GM19463 (cell line): ENCODE results near the gene EFNA1.
"Not testable (repeated sequence)": the region's sequence is repeated elsewhere in the genome, so short reads cannot be mapped to it uniquely, and the experiment has no call there.

ENCODE experiments used
- ATAC-seq: cut with Tn5 transposase; IDR thresholded peaks from one replicate; pipeline ENCODE4 v1.9.1; 2021; ENCODE audit warnings: mild to moderate bottlenecking, moderate library complexity; ENCODE audit not compliant: unreplicated experiment

The EFNA1 gene

DNA sequence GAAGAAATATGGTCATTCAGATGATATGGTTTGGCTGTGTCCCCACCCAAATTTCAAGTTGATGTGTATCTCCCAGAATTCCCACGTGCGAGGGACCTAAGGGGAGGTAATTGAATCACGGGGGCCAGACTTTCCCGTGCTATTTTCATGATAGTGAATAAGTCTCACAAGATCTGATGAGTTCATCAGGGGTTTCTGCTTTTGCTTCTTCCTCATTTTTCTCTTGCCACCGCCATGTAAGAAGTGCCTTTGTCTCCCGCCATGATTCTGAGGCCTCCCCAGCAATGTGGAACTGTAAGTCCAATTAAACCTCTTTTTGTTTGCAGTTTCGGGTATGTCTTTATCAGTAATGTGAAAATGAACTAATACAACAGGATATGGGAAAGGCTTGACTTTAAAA lies 14.1 kb downstream of the EFNA1 start:
- ATAC-seq, result no peak

DNA sequence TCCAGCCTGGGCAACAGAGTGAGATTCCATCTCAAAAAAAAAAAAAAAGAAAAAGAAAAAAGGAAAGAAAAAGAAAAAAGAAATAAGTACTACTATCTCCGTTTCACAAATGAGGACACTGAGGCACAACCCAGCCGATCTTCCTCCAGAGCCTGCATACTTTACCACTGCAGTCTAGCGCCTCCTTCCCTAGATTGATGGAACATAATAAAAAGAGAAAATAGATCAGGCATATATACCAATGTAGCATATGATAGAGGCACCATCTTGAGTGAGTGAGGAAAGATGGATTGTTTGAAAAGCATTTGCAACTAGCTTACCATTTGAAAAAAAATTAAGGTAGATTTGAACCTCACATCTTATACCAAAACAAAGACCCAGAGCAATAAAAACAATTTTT lies 17.8 kb downstream of the EFNA1 start:
- ATAC-seq, result no peak

DNA sequence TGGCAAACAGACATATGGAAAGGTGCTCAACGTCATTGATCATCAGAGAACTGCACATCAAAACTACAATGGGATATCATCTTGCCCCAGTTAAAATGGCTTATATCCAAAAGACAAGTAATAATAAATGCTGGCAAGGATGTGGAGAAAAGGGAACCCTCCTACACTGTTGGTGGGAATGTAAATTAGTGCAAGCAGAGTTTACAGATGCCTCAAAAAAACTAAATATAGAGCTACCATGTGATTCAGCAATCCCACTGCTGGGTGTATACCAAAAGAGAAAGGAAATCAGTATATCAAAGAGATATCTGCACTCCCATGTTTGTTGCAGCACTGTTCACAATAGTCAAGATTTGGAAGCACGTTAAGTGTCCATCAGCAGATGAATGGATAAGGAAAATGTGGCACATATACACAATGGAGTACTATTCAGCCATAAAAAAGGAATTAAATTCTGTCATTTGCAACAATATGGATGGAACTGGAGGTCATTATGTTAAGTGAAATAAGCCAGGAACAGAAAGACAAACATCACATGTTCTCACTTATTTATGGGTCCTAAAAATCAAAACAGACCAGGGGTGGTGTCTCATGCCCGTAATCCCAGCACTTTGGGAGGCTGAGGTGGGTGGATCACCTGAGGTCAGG lies 28.4 kb downstream of the EFNA1 start:
- ATAC-seq, result not testable (repeated sequence)

DNA sequence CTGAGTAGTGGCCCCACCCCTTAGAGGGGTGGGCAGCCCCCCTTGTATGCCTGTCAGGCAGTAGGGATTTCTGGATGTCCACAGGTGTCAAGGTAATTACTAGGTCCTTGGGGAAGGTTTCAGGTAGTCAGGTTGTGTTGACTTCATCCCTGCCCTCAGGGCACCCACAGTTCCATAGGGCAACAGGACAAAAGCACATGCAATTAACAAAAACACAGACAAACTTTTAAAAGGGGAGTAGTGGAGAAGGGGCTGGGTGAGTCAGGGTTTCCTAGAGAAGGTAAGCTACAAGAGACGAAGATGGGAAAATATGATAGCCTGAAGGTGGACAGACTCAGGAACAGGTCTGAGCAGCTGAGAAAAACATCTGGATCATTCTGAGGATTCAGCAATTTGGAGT lies 31.3 kb downstream of the EFNA1 start:
- no peak for ATAC-seq

DNA sequence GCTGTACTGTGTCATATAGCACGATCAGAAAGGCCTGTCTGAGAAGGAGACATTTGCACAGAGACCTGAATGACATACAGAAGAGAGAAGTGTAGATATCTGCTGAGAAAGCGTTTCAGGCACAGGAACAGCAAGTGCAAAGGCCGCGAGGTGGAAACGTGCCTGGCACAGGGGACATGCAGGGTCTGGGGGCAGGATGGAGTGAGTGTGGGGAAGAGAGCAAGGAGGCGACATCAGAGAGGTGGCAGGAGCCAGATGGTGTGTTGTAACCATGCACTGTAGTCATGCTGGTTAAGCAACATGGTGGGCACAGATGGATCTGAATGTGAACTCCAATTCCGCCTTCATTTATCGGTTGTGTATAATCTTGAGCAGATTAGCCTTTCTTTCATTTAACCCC lies 32.5 kb downstream of the EFNA1 start:
- ATAC-seq, result no peak

DNA sequence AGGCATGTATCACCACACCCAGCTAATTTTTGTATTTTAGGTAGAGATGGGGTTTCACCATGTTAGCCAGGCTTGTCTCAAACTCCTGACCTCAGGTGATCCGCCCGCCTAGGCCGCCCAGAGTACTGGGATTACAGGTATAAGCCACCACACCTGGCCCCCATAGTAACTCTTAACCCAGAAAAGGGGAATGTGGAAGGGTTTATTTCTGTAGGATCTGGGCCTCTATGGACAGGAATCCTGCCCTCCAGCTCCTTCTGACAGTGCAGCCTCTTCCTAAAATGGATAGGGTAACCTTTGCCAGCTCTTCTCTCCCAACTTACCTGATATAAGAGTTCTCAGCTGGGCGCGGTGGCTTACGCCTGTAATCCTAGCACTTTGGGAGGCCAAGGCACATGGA lies 35.0 kb downstream of the EFNA1 start:
- not testable (repeated sequence) for ATAC-seq

DNA sequence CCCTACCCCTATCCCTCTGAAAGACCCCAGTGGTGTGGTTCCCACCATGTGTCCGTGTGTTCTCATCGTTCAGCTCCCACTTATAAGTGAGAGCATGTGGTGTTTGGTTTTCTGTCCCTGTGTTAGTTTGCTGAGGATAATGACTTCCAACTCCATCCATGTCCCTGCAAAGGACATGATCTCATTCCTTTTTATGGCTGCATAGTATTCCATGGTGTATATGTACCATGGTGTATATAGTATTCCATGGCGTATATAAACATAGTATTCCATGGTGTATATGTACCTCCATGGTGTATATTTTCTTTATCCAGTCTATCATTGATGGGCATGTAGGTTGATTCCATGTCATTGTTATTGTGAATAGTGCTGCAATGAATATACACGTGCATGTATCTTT lies 36.1 kb downstream of the EFNA1 start:
- not testable (repeated sequence) for ATAC-seq

DNA sequence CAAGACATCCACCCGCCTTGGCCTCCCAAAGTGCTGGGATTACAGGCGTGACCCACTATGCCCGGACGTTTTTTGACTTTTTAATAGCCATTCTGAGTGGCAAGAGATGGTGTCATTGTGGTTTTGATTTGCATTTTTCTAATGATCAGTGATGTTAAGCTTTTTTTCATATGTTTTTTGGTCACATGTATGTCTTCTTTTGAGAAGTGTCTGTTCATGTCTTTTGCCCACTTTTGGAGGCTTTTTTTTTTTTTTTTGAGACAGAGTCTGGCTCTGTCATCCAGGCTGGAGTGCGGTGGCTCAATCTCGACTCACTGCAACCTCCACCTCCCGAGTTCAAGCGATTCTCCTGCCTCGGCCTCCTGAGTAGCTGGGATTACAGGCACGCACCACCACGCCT lies 36.9 kb downstream of the EFNA1 start:
- ATAC-seq, result not testable (repeated sequence)

DNA sequence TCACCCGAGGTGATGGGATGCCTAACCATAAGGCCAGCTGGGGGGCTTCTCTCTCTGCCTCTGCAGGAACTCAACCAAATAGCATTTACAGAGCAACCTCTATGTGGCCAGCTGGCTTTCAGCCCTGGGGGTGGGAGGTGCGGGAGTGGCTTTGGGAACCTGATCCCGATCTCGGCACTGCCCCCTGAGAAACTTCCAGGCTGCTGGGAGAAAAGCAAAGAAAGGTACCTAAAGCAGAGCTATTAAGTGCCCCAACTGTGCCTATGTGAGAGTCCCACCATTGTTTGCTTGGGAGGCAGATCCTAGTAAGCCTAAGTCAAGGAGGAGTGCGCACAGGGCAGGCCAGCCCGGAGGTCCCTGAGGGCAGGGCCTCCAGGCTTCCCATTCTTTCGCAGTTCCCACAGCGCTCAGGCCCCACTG lies 38.4 kb downstream of the EFNA1 start:
- no peak for ATAC-seq

DNA sequence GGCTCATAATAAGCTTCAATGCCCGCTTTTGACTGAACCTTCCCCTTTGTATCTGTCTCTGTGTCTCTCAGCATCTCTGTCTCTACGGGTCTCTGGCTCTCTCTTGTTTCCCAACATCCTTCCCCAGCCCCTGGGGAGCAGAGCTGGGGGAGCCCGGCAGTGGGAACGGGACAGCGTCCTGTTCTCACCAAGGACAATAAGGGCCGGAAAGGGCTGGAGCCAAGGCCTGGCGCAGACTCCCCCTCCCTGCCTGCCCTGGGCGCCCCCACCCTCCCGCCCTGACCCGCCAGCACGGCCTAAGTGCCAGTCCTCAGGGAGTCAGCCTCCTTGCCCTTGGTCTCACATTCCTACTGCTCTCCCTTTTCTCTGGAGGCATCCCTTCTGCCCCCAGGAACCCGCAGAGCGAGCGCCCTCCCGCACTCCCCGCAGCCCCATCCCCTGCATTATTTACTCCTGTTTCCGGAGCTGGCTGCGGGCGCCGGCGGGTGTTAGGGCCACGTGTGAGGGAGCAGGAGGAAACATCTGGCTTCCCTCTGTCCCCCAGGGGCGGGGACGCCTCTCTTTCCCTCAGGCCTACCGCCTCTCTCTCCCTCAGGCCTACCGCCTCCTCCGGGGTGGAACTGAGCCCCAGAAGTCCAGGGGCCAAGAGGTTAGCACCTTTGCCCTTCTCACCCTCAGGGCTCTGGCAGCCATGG lies 38.9 kb downstream of the EFNA1 start:
- no peak for ATAC-seq

DNA sequence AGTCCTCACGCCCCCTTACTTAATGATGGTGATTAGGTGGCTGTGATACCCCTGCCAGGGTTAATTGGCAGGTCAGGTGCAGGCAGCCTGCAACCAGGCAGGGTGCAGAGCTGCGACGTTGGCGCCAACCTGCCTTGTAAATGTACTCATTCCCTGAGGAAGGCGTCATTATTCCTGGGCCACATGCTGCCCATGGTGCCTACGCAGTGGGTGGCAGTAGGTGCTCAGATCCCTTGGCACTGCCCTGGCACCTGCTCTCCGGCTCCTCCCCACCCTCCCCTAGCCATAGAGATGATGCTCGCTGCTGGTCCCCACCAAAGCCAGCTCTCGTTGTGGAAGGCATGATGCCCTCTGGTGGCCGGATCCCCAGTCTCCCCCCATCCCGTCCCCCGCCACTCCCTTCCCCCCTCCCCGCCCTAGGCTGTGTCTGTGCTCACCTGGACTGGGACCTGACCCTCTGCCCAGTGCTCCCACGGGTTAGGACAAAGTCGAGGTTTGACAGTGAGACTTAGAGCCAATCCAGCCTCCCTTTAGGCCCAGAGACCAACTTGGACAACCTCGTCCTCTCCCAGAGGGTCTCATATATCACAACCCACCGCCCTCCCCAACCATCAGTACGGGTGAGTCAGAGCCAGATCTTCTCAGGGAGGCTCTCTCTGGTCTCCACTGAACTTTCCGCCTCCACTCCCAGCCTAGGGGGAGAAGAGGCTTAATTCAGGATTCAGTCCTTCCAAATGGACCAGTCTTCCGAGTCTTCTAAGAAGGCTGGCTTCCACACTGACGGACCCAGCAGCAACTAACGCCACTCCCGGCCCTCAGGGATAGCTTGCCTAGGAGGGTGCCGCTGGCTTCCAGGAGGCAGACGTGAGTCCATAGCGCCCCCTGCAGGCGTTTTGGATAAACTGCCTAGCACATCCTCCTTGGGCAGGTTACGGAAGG lies 39.8 kb downstream of the EFNA1 start:
- ATAC-seq, result peak; percentile 41

DNA sequence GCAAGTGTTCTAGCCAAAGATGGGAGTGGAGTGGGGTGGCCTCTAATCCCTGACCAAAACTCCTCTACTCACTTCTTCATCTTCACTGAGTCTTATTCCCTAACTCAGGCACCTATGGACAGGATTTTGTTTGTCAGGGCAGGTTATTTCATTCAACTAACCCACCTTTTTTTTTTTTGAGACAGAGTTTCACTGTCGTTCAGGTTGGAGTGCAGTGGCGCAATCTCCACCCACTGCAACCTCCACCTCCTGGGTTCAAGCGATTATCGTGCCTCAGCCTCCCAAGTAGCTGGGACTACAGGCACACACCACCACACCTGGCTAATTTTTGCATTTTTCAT lies 40.4 kb downstream of the EFNA1 start:
- ATAC-seq, result not testable (repeated sequence)

DNA sequence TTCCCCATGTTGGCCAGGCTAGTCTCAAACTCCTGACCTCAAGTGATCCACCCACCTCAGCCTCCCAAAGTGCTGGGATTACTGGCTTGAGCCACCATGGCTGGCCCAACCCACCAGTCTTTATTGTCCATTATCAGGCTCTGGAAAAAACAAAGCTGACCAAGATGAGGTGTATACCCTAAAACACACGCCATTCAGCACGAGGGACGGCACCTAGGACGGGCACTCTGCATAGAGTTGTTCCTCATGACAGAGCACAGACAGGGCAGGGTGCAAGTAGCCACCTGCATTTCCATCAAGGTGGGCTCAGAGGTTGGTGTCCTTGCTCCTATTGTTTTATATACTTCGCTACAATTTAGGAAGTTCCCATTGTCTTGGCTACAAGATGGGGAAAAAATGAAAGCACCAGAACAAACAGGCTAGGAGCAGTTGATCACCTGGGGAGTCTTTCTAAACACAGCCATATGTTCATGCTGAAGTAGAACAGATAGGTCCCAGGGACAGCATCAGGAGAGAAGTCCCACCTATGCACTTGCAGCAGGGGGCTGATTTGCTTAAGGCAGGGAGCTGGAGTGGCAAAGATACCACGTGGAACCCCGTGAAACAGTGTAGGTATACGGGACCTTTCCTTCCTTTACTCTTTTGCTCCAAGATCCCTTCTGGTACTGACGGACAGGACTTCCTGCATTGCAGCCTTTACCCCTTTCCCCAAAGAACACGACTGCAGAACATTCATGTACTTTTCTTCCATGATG lies 41.0 kb downstream of the EFNA1 start:
- ATAC-seq, result no peak

DNA sequence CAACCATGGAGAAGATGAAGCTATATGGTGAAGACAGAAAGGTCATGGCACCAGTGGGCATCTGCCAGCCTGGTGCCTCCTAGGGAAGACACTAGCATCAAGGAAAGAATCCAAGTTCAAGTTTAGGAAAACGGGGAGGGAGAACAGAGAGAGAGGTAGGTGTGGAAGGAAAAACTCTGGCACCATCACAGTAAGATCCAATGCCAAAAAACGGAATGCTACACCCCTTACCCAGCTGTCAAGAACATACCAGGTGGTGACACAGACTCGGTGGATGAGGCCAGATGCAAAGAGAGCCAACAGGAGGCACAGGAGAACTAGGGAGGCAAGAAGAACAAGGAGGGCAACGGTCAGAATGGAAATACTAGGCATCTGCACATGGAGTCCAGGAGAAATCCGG lies 41.9 kb downstream of the EFNA1 start:
- ATAC-seq, result no peak

DNA sequence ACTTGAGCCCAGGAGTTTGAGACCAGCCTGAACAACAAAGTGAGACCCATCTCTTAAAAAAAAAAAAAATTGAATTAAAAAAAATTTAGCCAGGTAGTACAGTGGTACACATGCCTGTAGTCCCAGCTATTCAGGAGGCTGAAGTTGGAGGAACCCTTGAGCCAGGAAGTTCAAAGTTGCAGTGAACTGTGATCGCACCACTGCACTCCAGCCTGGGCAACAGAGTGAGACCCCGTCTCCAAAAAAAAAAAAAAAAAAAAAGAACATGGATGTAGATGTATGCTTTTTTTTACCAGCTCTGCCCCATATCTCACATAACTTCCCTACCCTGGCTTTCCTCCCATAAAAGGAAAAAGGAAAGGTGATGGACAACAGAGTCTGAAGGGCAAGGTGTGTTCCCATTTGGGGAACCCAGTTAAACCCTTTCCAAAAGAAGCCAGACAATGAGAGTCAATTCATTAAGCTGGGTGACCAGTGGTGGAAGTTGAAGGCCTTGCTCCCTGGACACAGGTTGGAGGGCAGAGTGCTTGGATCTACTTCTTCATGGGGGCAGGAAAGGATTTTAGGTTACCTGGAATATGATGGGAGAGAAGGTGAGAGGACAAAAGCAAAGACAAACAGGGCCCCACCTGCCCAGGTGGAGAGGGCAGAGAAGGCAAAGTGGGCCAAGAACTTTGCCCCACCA lies 42.6 kb downstream of the EFNA1 start:
- no peak for ATAC-seq

DNA sequence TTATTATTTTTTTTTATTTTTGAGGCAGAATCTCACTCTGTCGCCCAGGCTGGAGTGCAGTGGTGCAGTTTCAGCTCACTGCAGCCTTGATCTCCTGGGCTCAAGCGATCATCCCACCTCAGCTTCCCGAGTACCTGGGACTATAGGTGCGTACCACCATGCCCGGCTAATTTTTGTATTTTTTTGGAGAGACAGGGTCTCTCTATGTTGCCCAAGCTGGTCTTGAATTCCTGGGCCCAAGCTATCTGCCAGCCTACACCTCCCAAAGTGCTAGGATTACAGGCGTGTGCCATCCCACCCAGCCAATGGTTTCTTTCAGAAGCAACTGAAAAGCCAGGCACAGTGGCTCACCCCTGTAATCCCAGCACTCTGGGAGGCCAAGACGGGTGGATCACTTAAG lies 43.1 kb downstream of the EFNA1 start:
- no peak for ATAC-seq

DNA sequence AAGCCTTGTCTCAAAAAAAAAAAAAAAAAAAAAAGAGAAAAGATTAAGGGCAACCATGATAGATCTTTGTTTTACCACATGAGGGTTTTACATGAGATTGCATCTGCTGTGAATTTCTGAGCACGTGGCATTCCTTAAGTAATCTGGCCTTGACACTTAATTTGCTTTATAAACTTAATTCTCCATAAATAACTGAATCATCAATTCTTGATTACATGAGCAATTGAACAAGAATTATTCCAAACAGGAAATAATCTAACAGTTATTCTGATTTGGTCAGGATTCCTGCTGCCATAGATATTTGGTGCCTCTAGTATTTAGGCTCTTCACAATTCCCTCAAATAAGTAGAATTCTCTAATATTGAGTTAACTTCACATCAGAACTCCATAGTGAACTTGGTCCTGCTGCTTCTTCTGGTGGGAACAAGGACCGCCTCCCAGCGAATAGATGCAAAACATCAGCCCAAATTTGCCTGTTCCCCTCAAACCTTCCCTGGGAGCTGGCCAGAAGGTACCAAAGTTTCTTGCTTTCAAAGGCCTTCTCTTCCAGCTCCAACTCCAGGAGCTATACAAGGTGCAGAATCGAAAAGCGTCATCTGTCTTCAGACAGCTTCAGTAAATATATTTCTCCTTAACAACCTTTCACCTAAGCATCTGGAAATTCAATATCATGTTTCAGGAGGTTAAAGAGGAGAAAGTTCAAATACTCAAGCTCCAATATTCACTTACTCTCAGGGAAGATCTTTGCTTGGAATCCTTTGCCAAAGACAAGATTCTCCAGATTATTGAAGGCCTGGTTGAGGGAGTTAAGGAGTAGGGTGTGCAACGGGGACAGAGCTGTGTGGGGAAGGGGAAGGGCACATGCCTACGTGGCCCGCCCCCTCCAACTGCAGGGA lies 44.4 kb downstream of the EFNA1 start:
- ATAC-seq, result peak; percentile 19

DNA sequence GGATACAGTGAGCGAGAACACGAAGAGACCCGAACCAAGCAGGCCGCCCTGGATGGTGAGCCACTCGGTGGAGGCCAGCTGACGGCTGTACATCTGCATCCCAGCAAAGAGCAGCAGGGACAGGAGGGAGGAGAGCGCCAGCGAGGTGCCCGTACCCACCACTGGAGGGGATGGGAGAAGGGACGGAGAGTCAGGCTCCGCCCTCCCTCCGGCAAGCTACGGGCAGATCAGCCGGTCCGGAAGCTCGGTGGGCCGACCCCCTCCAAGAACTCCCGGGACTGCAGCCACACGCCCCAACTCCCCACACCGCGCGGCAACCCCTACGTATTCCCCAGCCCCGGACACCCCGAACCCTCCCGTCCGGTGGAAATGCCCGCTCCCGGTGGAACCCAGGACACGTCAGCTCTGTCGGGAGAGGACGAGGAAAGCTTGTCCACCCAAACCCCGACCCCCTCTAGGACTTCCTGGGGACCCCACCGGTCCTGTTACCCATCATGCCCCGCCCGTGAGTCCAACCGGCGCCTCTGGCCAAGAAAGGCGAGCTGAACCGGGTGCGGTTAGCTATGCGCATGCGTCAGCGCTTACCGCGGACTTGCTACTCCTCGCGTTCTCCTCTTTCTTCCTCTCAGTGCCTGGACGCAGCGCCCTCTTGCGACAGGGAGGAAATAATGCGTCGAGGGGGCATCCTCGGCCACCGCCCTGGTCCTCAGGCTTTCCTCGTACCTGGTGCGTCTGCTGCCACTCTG lies 45.2 kb downstream of the EFNA1 start, which contains the start of gene KRTCAP2:
TSS of gene KRTCAP2 (minus strand) at position 573 of the 746 bp plus-strand sequence. CDS start at position 493, 80 bp downstream.
- peak; percentile 73 for ATAC-seq
